H1 (cell line): ENCODE data around the gene LRBA. TPM values are rescaled to one million over a fixed set of nuclear protein-coding genes. Genes with fewer than 3 reads are reported as not detected.

ENCODE experiments used
- CTCF ChIA-PET: fragments of 300-600 bp; sonication (Branson Sonifier 250); formaldehyde crosslinking; loops from one replicate; lab custom pipeline; 2021; ENCODE audit not compliant: partially characterized antibody; lab: Charles Lee
- POLR2A ChIA-PET: fragments of 300-600 bp; sonication (Branson Sonifier 250); formaldehyde crosslinking; loops from one replicate; lab custom pipeline; 2021; ENCODE audit warnings: inconsistent platforms; ENCODE audit not compliant: partially characterized antibody; lab: Charles Lee
- DNase-seq, 2 experiments: peaks; one replicate each; pipeline versions ENCODE4 v3.0.0 to v3.0.0-alpha.2; 2010 to 2022; ENCODE audit warnings: low spot score in 2 of 2, low read depth in 1 of 2, mixed read lengths in 1 of 2
- FAIRE-seq: peaks from 2 replicates; lab custom pipeline; 2011; peaks lifted over from hg19 to GRCh38; lab: Jason Lieb, UNC
- H2AFZ ChIP-seq: 2 replicates; pipeline ENCODE4 v1.8.1; 2012; ENCODE audit warnings: low read length, inconsistent platforms
- H2AK5ac ChIP-seq: 2 replicates; pipeline ENCODE4 v1.6.1; 2013; ENCODE audit warnings: low read depth, low read length
- H2BK120ac ChIP-seq: replicated peaks from 2 replicates; pipeline ENCODE3; 2013; ENCODE audit warnings: low read depth, low read length, inconsistent platforms
- H2BK12ac ChIP-seq: 2 replicates; pipeline ENCODE4 v1.6.1; 2013; ENCODE audit warnings: low read depth, low read length
- H2BK15ac ChIP-seq: 2 replicates; pipeline ENCODE4 v1.6.1; 2013; ENCODE audit warnings: low read length
- H2BK20ac ChIP-seq: 2 replicates; pipeline ENCODE4 v1.6.1; 2013; ENCODE audit warnings: low read length
- H2BK5ac ChIP-seq: 2 replicates; pipeline ENCODE4 v1.6.1; 2013; ENCODE audit warnings: low read depth, low read length
- H3K14ac ChIP-seq: 2 replicates; pipeline ENCODE4 v1.6.1; 2013; ENCODE audit warnings: inconsistent platforms; ENCODE audit not compliant: insufficient read length
- H3K18ac ChIP-seq: 2 replicates; pipeline ENCODE4 v1.6.1; 2013; ENCODE audit warnings: low read length; ENCODE audit errors: extremely low read depth
- H3K23ac ChIP-seq: 2 replicates; pipeline ENCODE4 v1.6.1; 2013; ENCODE audit warnings: inconsistent platforms; ENCODE audit not compliant: insufficient read length
- H3K23me2 ChIP-seq: 2 replicates; pipeline ENCODE4 v1.6.1; 2013; ENCODE audit warnings: low read depth, low read length
- H3K27ac ChIP-seq: 2 replicates; pipeline ENCODE4 v1.6.1; 2011; ENCODE audit warnings: low read depth, low read length, inconsistent platforms
- H3K27me3 ChIP-seq, 4 experiments: replicated peaks in 1 of 4; 1 replicate in 1 of 4; 2 replicates in 3 of 4; pipeline versions ENCODE4 v1.6.1 to v1.8.1; 2011 to 2013; ENCODE audit warnings: low read length in 3 of 4, mild to moderate bottlenecking in 3 of 4, inconsistent platforms in 2 of 4, mixed read lengths in 2 of 4, moderate library complexity in 1 of 4; ENCODE audit not compliant: control insufficient read depth in 3 of 4, insufficient read depth in 3 of 4; ENCODE audit errors: extremely low read depth in 1 of 4
- H3K36me3 ChIP-seq, 4 experiments: 2 replicates each; pipeline versions ENCODE4 v1.6.1 to v1.8.1; 2011 to 2013; ENCODE audit warnings: mild to moderate bottlenecking in 4 of 4, low read length in 3 of 4, moderate library complexity in 2 of 4, control low read depth in 1 of 4, inconsistent platforms in 1 of 4; ENCODE audit not compliant: insufficient read depth in 4 of 4, control insufficient read depth in 2 of 4
- H3K4ac ChIP-seq: replicated peaks from 2 replicates; pipeline ENCODE3; 2013; ENCODE audit warnings: low read length, low read depth, mixed read lengths, inconsistent platforms; ENCODE audit not compliant: insufficient read length
- H3K4me1 ChIP-seq, 4 experiments: replicated peaks in 1 of 4; 1 replicate in 1 of 4; 2 replicates in 3 of 4; pipeline versions ENCODE4 v1.6.1 to v1.8.1; 2011 to 2013; ENCODE audit warnings: low read length in 3 of 4, inconsistent platforms in 2 of 4, mixed read lengths in 1 of 4; ENCODE audit not compliant: insufficient read depth in 4 of 4, control insufficient read depth in 3 of 4
- H3K4me2 ChIP-seq, 2 experiments: 2 replicates each; pipeline versions ENCODE4 v1.6.1 to v1.8.1; 2011 to 2013; ENCODE audit warnings: low read depth in 2 of 2, low read length in 2 of 2, control low read depth in 1 of 2, inconsistent platforms in 1 of 2, mild to moderate bottlenecking in 1 of 2; ENCODE audit not compliant: insufficient read depth in 1 of 2
- H3K4me3 ChIP-seq, 4 experiments: fragments of 200-600, 300-600 bp in 1 of 4; sonication (generic), shearing (Covaris generic), sonication (Bioruptor Twin) in 1 of 4; 2 replicates each; pipeline versions ENCODE4 v1.5.1 to v1.8.1; 2011 to 2016; ENCODE audit warnings: low read length in 4 of 4, low read depth in 3 of 4, control low read depth in 2 of 4, inconsistent platforms in 2 of 4, mild to moderate bottlenecking in 2 of 4, mixed read lengths in 1 of 4, moderate library complexity in 1 of 4; ENCODE audit not compliant: insufficient read depth in 2 of 4; ENCODE audit errors: extremely low read depth in 1 of 4
- H3K56ac ChIP-seq: replicated peaks from 2 replicates; pipeline ENCODE3; 2013; ENCODE audit warnings: low read depth, mild to moderate bottlenecking, mixed read lengths, low read length, inconsistent platforms; ENCODE audit not compliant: insufficient read length
- H3K79me1 ChIP-seq: 2 replicates; pipeline ENCODE4 v1.6.1; 2013; ENCODE audit warnings: low read depth, low read length, control low read depth
- H3K79me2 ChIP-seq, 2 experiments: 2 replicates each; pipeline versions ENCODE4 v1.6.1 to v1.8.1; 2012 to 2013; ENCODE audit warnings: low read length in 2 of 2, mild to moderate bottlenecking in 2 of 2, inconsistent platforms in 1 of 2; ENCODE audit not compliant: insufficient read depth in 2 of 2, control insufficient read depth in 1 of 2
- H3K9ac ChIP-seq, 4 experiments: replicated peaks in 1 of 4; 1 replicate in 1 of 4; 2 replicates in 3 of 4; pipeline versions ENCODE4 v1.6.1 to v1.8.1; 2011 to 2013; ENCODE audit warnings: low read depth in 3 of 4, low read length in 3 of 4, control low read depth in 2 of 4, mild to moderate bottlenecking in 2 of 4, moderate library complexity in 2 of 4, inconsistent platforms in 1 of 4; ENCODE audit errors: extremely low read depth in 1 of 4
- H3K9me3 ChIP-seq, 2 experiments: 2 replicates each; pipeline versions ENCODE4 v1.6.1 to v1.8.1; 2012 to 2013; ENCODE audit warnings: mild to moderate bottlenecking in 2 of 2, moderate library complexity in 2 of 2, control low read depth in 1 of 2, inconsistent platforms in 1 of 2, low read depth in 1 of 2, low read length in 1 of 2, mixed read lengths in 1 of 2; ENCODE audit not compliant: insufficient read depth in 2 of 2
- H4K20me1 ChIP-seq, 2 experiments: replicated peaks in 1 of 2; 2 replicates each; pipeline versions ENCODE3 to v1.8.1; 2011 to 2013; ENCODE audit warnings: inconsistent platforms in 2 of 2, low read length in 2 of 2, mild to moderate bottlenecking in 1 of 2; ENCODE audit not compliant: insufficient read depth in 2 of 2, control insufficient read depth in 1 of 2
- H4K5ac ChIP-seq: 2 replicates; pipeline ENCODE4 v1.6.1; 2013; ENCODE audit warnings: low read length, low read depth, mixed read lengths, inconsistent platforms; ENCODE audit not compliant: insufficient read length
- H4K8ac ChIP-seq: 2 replicates; pipeline ENCODE4 v1.8.0; 2013; ENCODE audit warnings: mild to moderate bottlenecking, moderate library complexity, low read length, inconsistent platforms; ENCODE audit not compliant: insufficient read depth; ENCODE audit errors: extremely low read depth
- H4K91ac ChIP-seq: replicated peaks from 2 replicates; pipeline ENCODE3; 2013; ENCODE audit warnings: low read length, mixed read lengths, inconsistent platforms; ENCODE audit not compliant: insufficient read length
- TAF1 ChIP-seq: IDR thresholded peaks from 2 replicates; pipeline ENCODE4 v1.6.1; 2011; ENCODE audit warnings: mild to moderate bottlenecking, low read depth, low read length
- WGBS, 2 experiments: shearing (Covaris generic) in 1 of 2; methylation state at CpG; one replicate each; pipeline versions ENCODE4 v1.1.6 to v1.1.7; 2013 to 2015; ENCODE audit warnings: low lambda C conversion rate in 2 of 2, mixed read lengths in 2 of 2, inconsistent platforms in 1 of 2, low coverage in 1 of 2, missing lambda C conversion rate in 1 of 2; ENCODE audit not compliant: insufficient replicate concordance in 2 of 2, insufficient coverage in 1 of 2, insufficient read length in 1 of 2; ENCODE audit errors: extremely low coverage in 1 of 2, missing lambda C conversion rate in 1 of 2; 5-methylcytosine and 5-hydroxymethylcytosine counted together
- polyA plus RNA-seq, 7 experiments: library from polyadenylated mRNA; depleted of rRNA in 3 of 7; stranded (reverse) in 5 of 7; unstranded in 2 of 7; fragments of >200 nt in 5 of 7; fragments of 200-250 nt in 2 of 7; gene quantifications; 1 replicate in 5 of 7; 2 replicates in 1 of 7; 4 replicates in 1 of 7; pipeline versions ENCODE4 v1.2.1 to v1.2.3, GENCODE V29; 2011 to 2013; ENCODE audit warnings: missing spikeins in 2 of 7, mixed read lengths in 2 of 7
- total RNA-seq: library from RNA; stranded (reverse); fragmentation: NEBNext Ultra II Directional; extraction: Animal tissue kit (Norgen Biotek cat#: 25700); gene quantifications from 2 replicates; pipeline ENCODE4 v1.2.1, GENCODE V29; 2021

LRBA gene
- total and polyA plus RNA-seq, 2 of the 8 experiments (the other 6 are each of a cell fraction or from before 2014, with no cell fraction given), result 54.6 to 83.2 TPM

DNA sequence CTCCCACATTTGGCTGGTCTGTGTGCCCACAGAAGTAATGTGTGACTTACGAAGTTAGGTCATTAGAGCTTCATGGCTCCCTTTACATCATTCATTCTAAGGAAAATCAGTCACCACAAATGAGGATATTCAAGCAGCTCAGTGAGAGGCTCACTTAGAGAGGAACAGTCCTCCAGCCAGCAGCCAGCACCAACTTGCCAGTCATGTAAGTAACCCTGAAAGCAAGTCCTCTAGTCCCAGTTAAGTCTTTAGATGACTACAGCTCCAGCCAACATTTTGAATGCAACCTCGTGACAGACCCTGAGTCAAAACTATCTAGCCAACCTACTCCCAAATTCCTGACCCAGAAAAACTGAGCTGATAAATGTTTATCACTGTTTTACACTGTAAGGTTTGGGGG lies 71.3 kb downstream of the LRBA start:
- Histone ChIP-seq H3K9ac (no peak overlapping the region), H3K56ac (no peak overlapping the region), H3K23ac (no peak overlapping the region), H2BK15ac (no peak overlapping the region), H4K8ac (no peak overlapping the region), H2AK5ac (no peak overlapping the region), H3K4ac (no peak overlapping the region), H2BK5ac (no peak overlapping the region), H3K79me1 (no peaks in the 10 kb centered on the region; the same call in 1 of the 2 replicates), H3K27ac (no peak overlapping the region), H4K91ac (no peak overlapping the region), H2BK12ac (no peak overlapping the region), H3K9me3 (no peaks in the 10 kb centered on the region), H3K4me1 (peaks cover 2 to 6% (median 3%) of the 10 kb centered on the region in 4 experiments; a peak in 4 of 7 replicates), H3K4me2 (no peak overlapping the region), H3K23me2 (no peaks in the 10 kb centered on the region), H2BK120ac (no peak overlapping the region), H3K18ac (no peak overlapping the region), H2BK20ac (no peak overlapping the region), H2AFZ (no peak overlapping the region), H4K5ac (no peak overlapping the region), H3K79me2 (peaks cover 0 to 82% of the 10 kb centered on the region in 2 experiments; a peak in 2 of 4 replicates), H3K14ac (no peak overlapping the region), H3K4me3 (no peak overlapping the region), H3K36me3 (no peaks in the 10 kb centered on the region), H4K20me1 (no peaks in the 10 kb centered on the region), H3K27me3 (no peaks in the 10 kb centered on the region)
- FAIRE-seq (no peak), DNase-seq (no peak)
- POLR2A ChIA-PET, result interaction anchor here (1.4 kb wide), 1 partner anchor 105 kb away, joined by 3 read pairs; no protein-coding TSS in a partner anchor
- CTCF ChIA-PET, result interaction anchor here (0.9 kb wide), 1 partner anchor 16 kb away, joined by 3 read pairs; no protein-coding TSS in a partner anchor
- WGBS, 2 experiments, result 95% methylated on average over 2 of the region's 2 CpGs; no CpG with 5 or more reads in 1 of the 2 experiments
- no peak for TF ChIP-seq TAF1
